Mucosa of descending colon (tissue), 3 donors: ENCODE results near the gene TRPM7. TPM values are rescaled to one million over a fixed set of nuclear protein-coding genes. Genes with fewer than 3 reads are reported as not detected.
"Not testable (repeated sequence)": the region's sequence is repeated elsewhere in the genome, so short reads cannot be mapped to it uniquely, and the experiment has no call there.

Experiments used
- ATAC-seq: fragments of 200-7000 bp; cut with Tn5 transposase; one replicate; pipeline ENCODE4 v1.9.1; 2020; ENCODE audit warnings: mild to moderate bottlenecking, moderate library complexity
- DNase-seq, 3 donors: peaks; one replicate each; pipeline ENCODE4 v3.0.0-alpha.2; 2020
- H3K36me3 ChIP-seq: fragments of 200-600 bp; one replicate; pipeline ENCODE4 v1.8.0; 2021; ENCODE audit warnings: low read depth, mild to moderate bottlenecking
- H3K4me1 ChIP-seq: fragments of 200-600 bp; one replicate; pipeline ENCODE4 v1.8.0; 2021; ENCODE audit warnings: low read depth, mild to moderate bottlenecking
- H3K4me3 ChIP-seq: fragments of 200-600 bp; one replicate; pipeline ENCODE4 v1.8.0; 2021; ENCODE audit warnings: mild to moderate bottlenecking
- H3K9me3 ChIP-seq: fragments of 200-600 bp; one replicate; pipeline ENCODE4 v1.8.0; 2021; ENCODE audit warnings: mild to moderate bottlenecking
- intact Hi-C, 2 donors: fragments of 100-400 bp; cut with DNase I in 1 of 2; cut with micrococcal nuclease in 1 of 2; formaldehyde crosslinking; loops; one replicate each; pipeline versions ENCODE4 v1.11.0 to v1.11.1; 2022; cut with DNase I, micrococcal nuclease
- total RNA-seq, 3 donors: library from RNA; stranded (reverse); fragmentation: NEBNext Ultra II Directional in 2 of 3; extraction: Animal tissue kit (Norgen Biotek cat#: 25700) in 2 of 3; gene quantifications; one replicate each; pipeline versions ENCODE4 v1.2.1 to v1.2.4, GENCODE V29; 2021 to 2023
- TF ChIP-seq, protein P1 (sequence below): fragments of 200-600 bp; IDR thresholded peaks from one replicate; pipeline ENCODE4 v1.8.0; 2022; ENCODE audit warnings: antibody characterized with exemption, mild to moderate bottlenecking
- donor health status: DM: no; HTN: no; CAD: no; lungs with moderate emphysema.
- donor health status: DM: no; HTN: no; CAD: no.
- donor health status: DM: no; HTN: yes; CAD: no.

The TRPM7 gene
- total RNA-seq, 3 donors from 2014 or later = 34.7 to 39.7 (median 38.8) TPM

DNA sequence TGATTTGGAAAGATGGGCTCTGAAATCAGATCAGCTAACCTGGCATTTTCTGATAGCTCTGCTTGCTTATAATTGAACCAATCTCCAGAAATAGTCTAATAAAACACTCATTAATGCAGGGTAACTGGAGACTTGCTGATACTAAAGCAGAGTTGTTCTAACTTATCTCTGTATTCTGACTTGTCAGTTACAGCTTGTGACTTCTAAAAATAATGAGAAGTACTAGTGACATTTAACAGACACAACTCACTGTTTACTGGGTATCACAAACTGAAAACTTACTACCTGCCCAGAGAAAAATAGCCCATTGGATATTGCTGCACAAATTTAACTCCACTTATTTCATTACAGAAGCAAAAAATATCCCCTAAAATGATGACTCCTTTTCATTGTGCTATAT lies 24.0 kb upstream of the TRPM7 start:
- TF ChIP-seq, protein P1, sequence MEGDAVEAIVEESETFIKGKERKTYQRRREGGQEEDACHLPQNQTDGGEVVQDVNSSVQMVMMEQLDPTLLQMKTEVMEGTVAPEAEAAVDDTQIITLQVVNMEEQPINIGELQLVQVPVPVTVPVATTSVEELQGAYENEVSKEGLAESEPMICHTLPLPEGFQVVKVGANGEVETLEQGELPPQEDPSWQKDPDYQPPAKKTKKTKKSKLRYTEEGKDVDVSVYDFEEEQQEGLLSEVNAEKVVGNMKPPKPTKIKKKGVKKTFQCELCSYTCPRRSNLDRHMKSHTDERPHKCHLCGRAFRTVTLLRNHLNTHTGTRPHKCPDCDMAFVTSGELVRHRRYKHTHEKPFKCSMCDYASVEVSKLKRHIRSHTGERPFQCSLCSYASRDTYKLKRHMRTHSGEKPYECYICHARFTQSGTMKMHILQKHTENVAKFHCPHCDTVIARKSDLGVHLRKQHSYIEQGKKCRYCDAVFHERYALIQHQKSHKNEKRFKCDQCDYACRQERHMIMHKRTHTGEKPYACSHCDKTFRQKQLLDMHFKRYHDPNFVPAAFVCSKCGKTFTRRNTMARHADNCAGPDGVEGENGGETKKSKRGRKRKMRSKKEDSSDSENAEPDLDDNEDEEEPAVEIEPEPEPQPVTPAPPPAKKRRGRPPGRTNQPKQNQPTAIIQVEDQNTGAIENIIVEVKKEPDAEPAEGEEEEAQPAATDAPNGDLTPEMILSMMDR = no peak
- Histone ChIP-seq H3K4me1 (no peaks in the 10 kb centered on the region), H3K9me3 (no peaks in the 10 kb centered on the region), H3K36me3 (no peaks in the 10 kb centered on the region), H3K4me3 (no peak overlapping the region)
- no peak for ATAC-seq
- intact Hi-C loops = no loop called here
- no peak for DNase-seq

DNA sequence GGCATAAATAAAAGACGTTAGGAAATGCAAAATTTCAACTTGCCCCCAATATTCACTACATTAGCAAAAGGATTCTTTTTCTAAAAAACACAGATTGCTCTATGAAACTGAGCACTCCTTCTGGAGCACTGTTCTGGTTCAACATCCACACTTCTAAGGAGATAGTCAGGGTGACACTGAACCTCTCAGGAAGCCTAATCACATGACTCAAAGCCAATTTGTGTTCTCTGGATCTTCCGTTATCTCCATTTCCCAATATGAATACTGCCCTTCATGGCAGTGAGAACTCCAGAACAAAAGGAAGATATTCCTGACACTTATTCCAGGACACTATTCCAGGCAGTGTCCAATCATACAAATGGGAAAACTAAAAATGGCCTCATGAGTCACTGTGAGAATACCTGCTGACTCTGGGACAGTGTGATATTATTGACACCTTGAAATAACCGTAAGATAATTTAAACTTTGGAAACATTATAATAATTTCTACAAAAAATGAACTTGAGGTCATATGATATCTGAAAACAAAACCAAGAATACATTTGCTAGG lies 21.4 kb upstream of the TRPM7 start:
- Histone ChIP-seq H3K4me3 (no peak overlapping the region), H3K36me3 (no peaks in the 10 kb centered on the region), H3K4me1 (no peaks in the 10 kb centered on the region), H3K9me3 (no peaks in the 10 kb centered on the region)
- TF ChIP-seq, protein P1 = no peak
- intact Hi-C loops = no loop called here
- DNase-seq (no peak), ATAC-seq (no peak)

DNA sequence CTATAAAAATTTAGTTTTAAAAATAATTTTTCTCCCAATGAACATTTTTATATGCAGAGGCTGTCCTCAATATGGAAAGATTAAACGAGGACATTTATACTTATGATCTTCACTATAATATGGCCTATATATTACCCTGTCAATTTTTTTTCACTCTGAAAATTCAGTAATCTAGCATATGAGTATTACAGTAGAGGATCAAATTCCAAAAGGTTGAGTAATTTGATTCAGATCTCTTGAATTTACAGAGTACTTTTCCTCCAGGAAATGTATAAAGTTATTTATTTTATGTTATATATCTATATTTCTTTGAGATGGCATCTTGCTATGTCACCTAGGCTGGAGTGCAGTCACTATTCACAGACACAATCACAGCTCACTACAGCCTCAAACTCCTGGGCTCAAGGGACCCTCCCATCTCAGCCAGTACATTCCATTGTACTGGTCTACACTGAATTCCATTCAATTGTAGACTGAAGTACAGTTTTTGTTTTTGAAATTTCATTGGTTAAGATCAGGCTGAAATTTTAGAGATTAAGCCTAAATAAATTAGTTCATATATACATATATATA lies 16.3 kb upstream of the TRPM7 start:
- DNase-seq (no peak), ATAC-seq (no peak)
- H3K9me3 ChIP-seq = no peaks in the 10 kb centered on the region
- H3K4me1 ChIP-seq = no peaks in the 10 kb centered on the region
- no peaks in the 10 kb centered on the region for H3K36me3 ChIP-seq
- TF ChIP-seq, protein P1 = no peak
- no peak overlapping the region for H3K4me3 ChIP-seq
- intact Hi-C loops = no loop called here

DNA sequence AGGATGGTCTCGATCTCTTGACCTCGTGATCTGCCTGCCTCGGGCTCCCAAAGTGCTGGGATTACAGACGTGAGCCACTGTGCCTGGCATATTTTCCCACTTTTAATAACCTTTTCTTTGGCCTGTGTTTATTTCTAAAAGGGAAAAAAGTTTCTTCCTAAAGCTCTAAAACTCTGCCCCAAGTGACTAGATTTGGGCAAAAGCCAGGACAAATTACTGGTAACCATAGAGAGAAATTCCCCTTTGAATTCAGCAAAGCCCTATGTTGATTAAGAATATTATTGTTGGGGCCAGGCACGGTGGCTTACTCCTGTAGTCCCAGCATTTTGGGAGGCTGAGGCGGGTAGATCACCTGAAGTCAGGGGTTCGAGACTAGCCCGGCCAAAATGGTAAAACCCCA lies 11.5 kb upstream of the TRPM7 start:
- H3K9me3 ChIP-seq = no peaks in the 10 kb centered on the region
- TF ChIP-seq, protein P1 = no peak
- no peak overlapping the region for H3K4me3 ChIP-seq
- DNase-seq = no peak
- no peak for ATAC-seq
- intact Hi-C loops = no loop called here
- H3K4me1 ChIP-seq = no peaks in the 10 kb centered on the region
- H3K36me3 ChIP-seq = no peaks in the 10 kb centered on the region

DNA sequence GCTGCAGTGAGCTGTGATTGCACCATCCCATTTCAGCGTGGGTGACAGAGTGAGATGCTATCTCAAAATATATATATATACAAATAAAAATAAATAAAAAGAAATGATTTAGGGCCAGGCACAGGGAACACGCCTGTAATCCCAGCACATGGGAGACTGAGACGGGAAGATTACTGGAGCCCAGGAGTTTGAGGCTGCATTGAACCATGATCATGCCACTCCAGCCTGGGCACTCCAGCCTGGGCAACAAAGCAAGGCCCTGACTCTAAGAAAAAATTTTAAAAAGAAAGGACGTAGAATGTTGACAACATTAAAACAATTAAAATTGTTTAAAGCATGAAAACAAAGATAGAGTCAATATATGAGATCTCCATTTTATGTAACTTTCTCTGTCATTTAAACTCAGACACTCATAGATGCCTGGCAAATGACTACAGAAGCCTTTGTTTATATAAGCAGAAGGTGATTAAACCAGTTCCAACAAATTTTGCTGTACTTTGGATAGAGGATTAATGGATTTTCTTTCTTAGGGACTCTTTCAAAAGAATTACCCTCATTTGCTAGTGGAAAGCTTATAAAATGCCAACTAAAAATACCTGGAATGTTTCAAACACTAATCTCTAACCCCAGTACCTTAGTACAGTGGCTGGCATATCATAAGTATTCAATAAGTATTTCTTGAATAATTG lies 10.7 kb upstream of the TRPM7 start:
- Histone ChIP-seq H3K36me3 (no peaks in the 10 kb centered on the region), H3K4me3 (no peak overlapping the region), H3K4me1 (no peaks in the 10 kb centered on the region), H3K9me3 (no peaks in the 10 kb centered on the region)
- intact Hi-C loops = no loop called here
- TF ChIP-seq, protein P1 = no peak
- ATAC-seq (no peak), DNase-seq (no peak)

DNA sequence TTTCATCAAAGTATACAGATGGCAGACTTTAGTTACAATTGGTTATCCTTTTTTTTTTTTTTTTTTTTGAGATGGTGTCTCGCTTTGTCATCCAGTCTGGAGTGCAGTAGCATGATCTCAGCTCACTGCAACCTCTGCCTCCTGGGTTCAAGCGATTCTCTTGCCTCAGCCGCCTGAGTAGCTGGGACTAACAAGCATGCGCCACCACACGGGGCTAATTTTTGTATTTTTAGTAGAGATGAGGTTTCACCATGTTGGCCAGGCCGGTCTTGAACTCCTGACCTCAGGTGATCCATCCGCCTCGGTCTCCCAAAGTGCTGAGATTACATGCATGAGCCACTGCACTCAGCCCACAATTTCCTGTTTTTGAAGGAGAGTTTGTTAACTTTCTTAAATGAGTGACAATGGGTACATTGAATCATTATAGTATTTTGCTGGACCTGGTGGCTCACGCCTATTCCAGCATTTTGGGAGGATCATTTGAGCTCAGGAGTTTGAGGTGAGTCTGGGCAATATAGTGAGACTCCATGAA lies 8.1 kb upstream of the TRPM7 start:
- H3K9me3 ChIP-seq, DNase-seq, H3K4me1 ChIP-seq, H3K4me3 ChIP-seq, intact Hi-C loops, H3K36me3 ChIP-seq, ATAC-seq: not testable (repeated sequence)
